Measurements from ENCODE around the gene RASAL3. TPM values are rescaled to one million over a fixed set of nuclear protein-coding genes. Genes with fewer than 3 reads are reported as not detected.

RASAL3 gene
- total RNA-seq, 2 donors from 2014 or later, result 2.8 to 4.3 TPM

DNA sequence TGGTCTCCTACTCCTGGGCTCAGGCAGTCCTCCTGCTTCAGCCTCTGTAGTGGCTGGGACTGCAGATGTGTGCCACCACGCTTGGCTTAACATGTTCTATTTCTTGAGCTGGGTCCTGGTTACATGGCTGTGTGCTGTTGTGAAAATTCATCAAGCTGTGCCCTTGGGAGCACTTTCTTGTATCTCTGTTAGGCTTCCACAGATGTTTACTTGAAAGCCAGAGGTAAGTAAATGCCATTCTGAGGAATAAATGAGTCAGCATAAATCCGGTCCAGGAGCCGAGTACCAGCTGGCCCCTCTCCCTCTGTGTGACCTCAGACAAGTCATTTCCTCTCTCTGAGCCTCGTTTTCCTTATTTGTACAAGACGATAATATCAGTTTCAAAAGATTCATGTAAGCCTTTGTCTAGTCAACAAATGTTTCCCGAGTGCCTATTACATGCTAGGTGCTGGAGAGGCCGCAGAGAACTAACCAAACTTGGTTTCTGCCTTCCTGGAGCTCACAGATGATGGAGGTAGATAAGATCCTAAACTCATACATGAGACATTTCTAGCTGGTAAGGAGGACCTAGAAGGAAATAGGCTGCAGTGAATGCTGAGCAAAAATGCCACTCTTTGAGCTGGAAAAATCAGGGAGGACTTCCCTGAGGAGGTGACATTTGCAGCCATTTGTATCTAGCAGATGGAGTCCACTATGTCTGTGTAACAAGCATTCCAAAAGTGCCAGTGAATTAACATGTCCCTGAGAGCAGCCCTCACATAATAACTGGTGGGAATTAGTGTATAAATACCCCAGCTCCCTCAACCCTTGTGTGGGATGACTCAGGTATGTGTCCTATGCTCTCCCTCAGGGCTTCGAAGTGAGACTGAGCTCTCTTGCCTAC, 2.7 kb upstream of the RASAL3 start:
- Histone ChIP-seq H3K9me3 (no peaks in the 10 kb centered on the region), H3K4me3 (no peak overlapping the region), H3K27me3 (replicated peaks; ENCODE audit: insufficient read depth) (peaks cover 5% of the 10 kb centered on the region), H3K27ac (no peak overlapping the region), H3K36me3 (no peaks in the 10 kb centered on the region), H3K4me1 (replicated peaks) (no peaks in the 10 kb centered on the region)
- intact Hi-C loops (cut with DNase I), result no loop called here
- WGBS, result 44% methylated on average over 8 of the region's 8 CpGs
- no peak for TF ChIP-seq POLR2A (IDR thresholded peaks at IDR 0.05)
- TF ChIP-seq, protein P1, sequence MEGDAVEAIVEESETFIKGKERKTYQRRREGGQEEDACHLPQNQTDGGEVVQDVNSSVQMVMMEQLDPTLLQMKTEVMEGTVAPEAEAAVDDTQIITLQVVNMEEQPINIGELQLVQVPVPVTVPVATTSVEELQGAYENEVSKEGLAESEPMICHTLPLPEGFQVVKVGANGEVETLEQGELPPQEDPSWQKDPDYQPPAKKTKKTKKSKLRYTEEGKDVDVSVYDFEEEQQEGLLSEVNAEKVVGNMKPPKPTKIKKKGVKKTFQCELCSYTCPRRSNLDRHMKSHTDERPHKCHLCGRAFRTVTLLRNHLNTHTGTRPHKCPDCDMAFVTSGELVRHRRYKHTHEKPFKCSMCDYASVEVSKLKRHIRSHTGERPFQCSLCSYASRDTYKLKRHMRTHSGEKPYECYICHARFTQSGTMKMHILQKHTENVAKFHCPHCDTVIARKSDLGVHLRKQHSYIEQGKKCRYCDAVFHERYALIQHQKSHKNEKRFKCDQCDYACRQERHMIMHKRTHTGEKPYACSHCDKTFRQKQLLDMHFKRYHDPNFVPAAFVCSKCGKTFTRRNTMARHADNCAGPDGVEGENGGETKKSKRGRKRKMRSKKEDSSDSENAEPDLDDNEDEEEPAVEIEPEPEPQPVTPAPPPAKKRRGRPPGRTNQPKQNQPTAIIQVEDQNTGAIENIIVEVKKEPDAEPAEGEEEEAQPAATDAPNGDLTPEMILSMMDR (IDR thresholded peaks at IDR 0.05), result no peak
- TF ChIP-seq POLR2AphosphoS5 (IDR thresholded peaks at IDR 0.05), result peak; percentile 24
- DNase-seq (ENCODE audit: low spot score), result no peak

DNA sequence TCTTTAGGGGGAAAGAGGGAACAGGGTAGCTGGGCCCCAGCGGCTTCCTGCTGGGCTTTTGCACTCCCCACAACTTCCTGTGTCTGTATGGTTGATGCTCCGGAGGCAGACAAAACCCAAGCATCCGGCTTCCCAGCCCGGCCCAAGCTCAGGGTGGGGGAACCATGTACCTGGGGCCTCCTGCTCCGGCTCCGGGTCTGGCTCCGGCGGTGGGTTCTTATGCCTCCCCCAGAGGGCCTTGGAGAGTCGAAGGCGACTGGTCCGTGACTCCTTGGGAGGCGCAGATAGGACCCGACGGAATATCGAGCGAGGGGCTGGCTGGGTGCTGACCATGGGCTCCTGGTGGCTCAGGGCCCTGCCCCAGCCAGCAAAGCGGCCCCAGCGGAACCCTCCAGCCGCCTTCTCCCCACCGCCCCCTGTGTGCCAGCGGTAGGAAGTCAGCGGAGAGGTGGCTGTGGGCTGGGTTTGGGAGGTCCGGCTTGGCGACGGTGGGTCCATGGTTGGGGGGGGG, 428 bp downstream of the RASAL3 start:
- no peak overlapping the region for H3K27ac ChIP-seq
- intact Hi-C loops (cut with DNase I), result no loop called here
- H3K4me3 ChIP-seq, result peak overlapping the region; percentile 17 to 18
- no peaks in the 10 kb centered on the region for H3K36me3 ChIP-seq
- H3K27me3 ChIP-seq (replicated peaks; ENCODE audit: insufficient read depth), result peaks cover 5% of the 10 kb centered on the region
- H3K9me3 ChIP-seq, result no peaks in the 10 kb centered on the region
- no peak for DNase-seq (ENCODE audit: low spot score)
- WGBS, result 47% methylated on average over 25 of the region's 25 CpGs
- TF ChIP-seq, protein P1 (IDR thresholded peaks at IDR 0.05), result no peak
- TF ChIP-seq POLR2A (IDR thresholded peaks at IDR 0.05) (no peak), POLR2AphosphoS5 (IDR thresholded peaks at IDR 0.05) (no peak)
- no peaks in the 10 kb centered on the region for H3K4me1 ChIP-seq (replicated peaks)

GRCh38 chr19:15461694-15462093, 2.6 kb downstream of the RASAL3 start:
- H3K36me3 ChIP-seq, result no peaks in the 10 kb centered on the region
- H3K9me3 ChIP-seq, result no peaks in the 10 kb centered on the region
- intact Hi-C loops (cut with DNase I), result no loop called here
- DNase-seq (ENCODE audit: low spot score), result no peak
- H3K27me3 ChIP-seq (replicated peaks; ENCODE audit: insufficient read depth), result peaks cover 13% of the 10 kb centered on the region
- H3K27ac ChIP-seq, result no peak overlapping the region
- H3K4me3 ChIP-seq, result no peak overlapping the region
- WGBS, result 81% methylated on average over 2 of the region's 2 CpGs
- H3K4me1 ChIP-seq (replicated peaks), result peaks cover 5% of the 10 kb centered on the region
- TF ChIP-seq POLR2AphosphoS5 (IDR thresholded peaks at IDR 0.05), result no peak
- TF ChIP-seq, protein P1 (IDR thresholded peaks at IDR 0.05), result no peak
- TF ChIP-seq POLR2A (IDR thresholded peaks at IDR 0.05), result no peak

GRCh38 chr19:15457701-15458484, 6.5 kb downstream of the RASAL3 start:
- TF ChIP-seq, protein P1 (IDR thresholded peaks at IDR 0.05), result no peak
- TF ChIP-seq POLR2A (IDR thresholded peaks at IDR 0.05) (no peak), POLR2AphosphoS5 (IDR thresholded peaks at IDR 0.05) (no peak)
- Histone ChIP-seq H3K4me1 (replicated peaks) (peaks cover 7% of the 10 kb centered on the region), H3K4me3 (peak overlapping the region in 1 of 2 donors; percentile 19), H3K9me3 (no peaks in the 10 kb centered on the region), H3K27me3 (replicated peaks; ENCODE audit: insufficient read depth) (peaks cover 8% of the 10 kb centered on the region), H3K27ac (no peak overlapping the region), H3K36me3 (no peaks in the 10 kb centered on the region)
- intact Hi-C loops (cut with DNase I), result loop anchor here (10.0 kb wide), 1 partner anchor 97 kb away; no protein-coding TSS in a partner anchor
- DNase-seq (ENCODE audit: low spot score), result no peak
- 16% methylated on average over 48 of the region's 54 CpGs for WGBS
